GM19455 (cell line): ENCODE results near the gene TRIM74.
"Not testable (repeated sequence)": the region's sequence is repeated elsewhere in the genome, so short reads cannot be mapped to it uniquely, and the experiment has no call there.

Experiments used
- ATAC-seq: cut with Tn5 transposase; IDR thresholded peaks from one replicate; pipeline ENCODE4 v1.9.1; 2021; ENCODE audit not compliant: unreplicated experiment

TRIM74 gene

GRCh38 chr7:72913750-72914149 lies 55.5 kb downstream of the TRIM74 start:
- ATAC-seq = not testable (repeated sequence)

GRCh38 chr7:72911395-72911794 lies 57.9 kb downstream of the TRIM74 start:
- ATAC-seq = not testable (repeated sequence)
